Measurements from ENCODE around the gene BCAN.

DNA sequence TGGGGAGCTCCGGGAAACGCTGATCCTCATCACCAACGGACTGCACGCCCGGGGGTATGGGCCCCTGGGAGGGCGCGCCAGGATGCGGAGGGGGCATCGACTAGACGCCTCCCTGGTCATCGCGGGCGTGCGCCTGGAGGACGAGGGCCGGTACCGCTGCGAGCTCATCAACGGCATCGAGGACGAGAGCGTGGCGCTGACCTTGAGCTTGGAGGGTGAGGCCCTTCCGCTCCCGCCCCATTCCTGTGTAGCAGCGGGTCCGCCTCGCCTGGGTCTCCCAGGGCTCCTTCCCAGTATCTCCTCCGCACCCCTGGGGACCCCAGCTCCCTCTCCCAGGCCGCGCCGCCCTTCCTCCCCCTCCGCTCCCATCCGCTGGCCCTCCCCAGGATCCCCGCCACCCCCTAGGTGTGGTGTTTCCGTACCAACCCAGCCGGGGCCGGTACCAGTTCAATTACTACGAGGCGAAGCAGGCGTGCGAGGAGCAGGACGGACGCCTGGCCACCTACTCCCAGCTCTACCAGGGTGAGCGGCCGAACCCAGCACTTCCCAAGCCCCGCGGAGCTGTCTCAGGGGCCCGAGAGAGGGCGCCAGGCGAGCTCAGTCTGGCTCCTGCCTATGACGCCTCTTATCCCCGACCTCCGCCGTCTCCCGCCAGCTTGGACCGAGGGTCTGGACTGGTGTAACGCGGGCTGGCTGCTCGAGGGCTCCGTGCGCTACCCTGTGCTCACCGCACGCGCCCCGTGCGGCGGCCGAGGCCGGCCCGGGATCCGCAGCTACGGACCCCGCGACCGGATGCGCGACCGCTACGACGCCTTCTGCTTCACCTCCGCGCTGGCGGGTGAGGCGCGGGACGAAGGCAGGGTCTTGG lies 17.7 kb upstream of the BCAN start:
- TF ChIP-seq CTCF (IDR thresholded peaks at IDR 0.05) (peak in 2 of 6 experiments; percentile 12 to 23), POLR2A (IDR thresholded peaks at IDR 0.05) (no peak)
